ENCODE data around the gene PPP2R5C. TPM values are rescaled to one million over a fixed set of nuclear protein-coding genes. Genes with fewer than 3 reads are reported as not detected.
"Not testable (repeated sequence)": the region's sequence is repeated elsewhere in the genome, so short reads cannot be mapped to it uniquely, and the experiment has no call there.

Gene PPP2R5C
- total RNA-seq, 1 donor from 2014 or later, result 135 TPM

GRCh38 chr14:101726954-101727302, 34.6 kb upstream of the PPP2R5C start:
- no peak for DNase-seq (ENCODE audit: low spot score)

DNA sequence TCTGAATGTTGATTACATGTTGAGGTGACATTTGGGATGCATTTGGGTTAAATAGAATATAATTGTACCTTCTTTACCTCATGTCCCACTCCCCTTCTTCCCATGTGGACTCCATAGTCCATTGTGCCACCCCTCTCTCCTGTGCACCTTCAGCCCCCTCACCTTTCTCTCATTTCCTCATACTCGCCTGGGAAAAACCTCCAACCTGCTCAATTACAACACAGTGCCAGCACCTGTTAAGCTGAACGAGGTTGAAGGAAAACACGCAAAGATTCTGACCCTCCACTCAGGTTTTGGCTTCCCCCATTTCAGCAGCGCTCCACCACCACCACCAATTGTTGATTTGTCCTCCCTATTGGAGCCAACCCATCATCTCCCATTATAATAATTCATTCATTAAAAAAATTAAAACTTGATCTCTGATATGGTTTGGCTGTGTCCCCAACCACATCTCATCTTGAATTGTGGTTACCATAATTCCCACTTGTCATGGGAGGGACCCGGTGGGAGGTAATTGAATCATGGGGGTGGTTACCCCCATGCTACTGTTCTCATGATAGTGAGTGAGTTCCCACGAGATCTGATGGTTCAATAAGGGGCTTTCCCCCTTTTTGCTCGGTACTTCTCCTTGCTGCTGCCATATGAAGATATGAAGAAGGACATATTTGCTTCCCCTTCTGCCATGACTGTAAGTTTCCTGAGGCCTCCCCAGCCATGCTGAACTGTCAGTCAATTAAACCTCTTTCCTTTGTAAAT, 33.7 kb upstream of the PPP2R5C start:
- DNase-seq (ENCODE audit: low spot score), result no peak

- no peak for DNase-seq (ENCODE audit: low spot score)
Measured at GRCh38 chr14:101728367-101728742, 33.2 kb upstream of the PPP2R5C start.

GRCh38 chr14:101729382-101729781, 32.1 kb upstream of the PPP2R5C start:
- DNase-seq (ENCODE audit: low spot score), result no peak

DNA sequence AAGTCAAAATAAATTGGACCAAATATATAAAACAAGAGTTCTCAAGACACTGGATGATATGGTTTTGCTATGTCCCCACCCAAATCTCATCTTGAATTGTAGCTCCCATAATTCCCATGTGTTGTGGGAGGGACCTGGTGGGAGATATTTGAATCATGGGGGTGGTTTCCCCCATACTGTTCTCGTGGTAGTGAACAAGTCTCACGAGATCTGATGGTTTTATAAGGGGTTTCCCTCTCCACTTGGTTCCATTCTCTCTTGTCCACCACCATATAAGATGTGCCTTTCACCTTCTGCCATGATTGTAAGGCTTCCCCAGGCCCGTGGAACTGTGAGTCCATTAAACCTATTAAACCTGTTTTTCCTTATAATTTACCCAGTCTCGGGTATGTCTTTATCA, 31.4 kb upstream of the PPP2R5C start:
- DNase-seq (ENCODE audit: low spot score), result not testable (repeated sequence)

- DNase-seq (ENCODE audit: low spot score), result no peak
Measured at GRCh38 chr14:101730626-101731186, 30.8 kb upstream of the PPP2R5C start.

DNA sequence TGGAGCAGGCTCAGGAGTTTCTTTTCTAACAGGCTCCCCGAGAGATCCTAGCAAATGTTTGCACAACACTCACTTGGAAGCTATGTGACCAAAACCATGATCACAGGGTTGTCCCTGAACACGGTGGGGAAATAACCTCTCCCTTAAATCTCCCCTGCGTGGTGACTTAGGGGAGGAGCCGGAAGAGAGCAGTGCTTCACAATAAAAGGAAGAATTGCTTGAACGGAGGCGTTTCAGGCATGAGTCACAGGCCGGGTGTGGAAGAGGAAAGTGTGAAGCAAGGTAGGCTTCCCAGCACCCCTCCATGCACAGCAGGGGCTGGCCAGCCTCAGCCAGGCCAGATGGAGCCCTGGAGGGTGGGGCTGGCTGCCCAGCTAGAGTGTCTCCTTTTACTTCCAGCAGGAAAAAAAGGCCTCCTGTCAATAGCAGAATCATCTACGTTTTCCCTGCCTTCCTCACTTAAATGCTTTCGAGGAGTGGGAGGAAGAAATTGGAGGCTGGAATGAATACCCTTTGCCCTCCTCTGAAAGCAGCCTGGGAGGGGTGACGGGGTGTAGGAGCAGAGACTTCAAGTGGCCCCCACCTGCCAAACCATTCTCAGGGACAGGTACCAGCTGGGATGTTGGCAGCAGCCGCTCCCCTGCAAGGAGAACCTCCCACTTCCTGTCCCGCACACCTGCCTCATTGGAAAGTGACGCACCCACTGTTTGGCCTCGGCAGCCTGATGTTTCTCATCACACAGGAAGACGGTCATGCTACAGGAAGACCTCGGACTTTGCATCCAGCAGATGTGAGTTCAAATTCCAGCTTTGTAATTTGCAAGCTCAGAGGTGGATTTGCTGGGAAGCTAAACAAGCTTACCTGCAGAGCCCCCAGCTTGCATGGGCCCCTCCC, 30.1 kb upstream of the PPP2R5C start:
- DNase-seq (ENCODE audit: low spot score), result peak; percentile 48

DNA sequence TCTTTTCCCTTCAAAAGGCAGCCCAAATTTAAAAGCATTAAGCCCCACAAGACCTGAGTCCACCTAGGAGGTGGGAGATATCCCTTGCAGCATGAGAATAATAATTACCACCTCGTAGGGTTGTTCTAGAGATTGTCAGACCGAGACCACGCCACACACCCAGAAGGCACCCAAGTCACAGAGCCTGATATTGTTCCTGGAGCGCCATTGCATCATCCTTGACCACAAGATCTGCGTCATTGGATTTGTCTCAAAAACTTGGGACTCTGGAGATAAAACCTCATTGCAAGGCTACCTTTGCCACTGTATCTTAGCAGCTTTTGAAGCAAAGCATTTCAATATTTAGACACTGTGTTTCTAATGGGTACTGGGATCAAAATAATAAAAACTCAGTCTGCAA, 29.4 kb upstream of the PPP2R5C start:
- no peak for DNase-seq (ENCODE audit: low spot score)

DNA sequence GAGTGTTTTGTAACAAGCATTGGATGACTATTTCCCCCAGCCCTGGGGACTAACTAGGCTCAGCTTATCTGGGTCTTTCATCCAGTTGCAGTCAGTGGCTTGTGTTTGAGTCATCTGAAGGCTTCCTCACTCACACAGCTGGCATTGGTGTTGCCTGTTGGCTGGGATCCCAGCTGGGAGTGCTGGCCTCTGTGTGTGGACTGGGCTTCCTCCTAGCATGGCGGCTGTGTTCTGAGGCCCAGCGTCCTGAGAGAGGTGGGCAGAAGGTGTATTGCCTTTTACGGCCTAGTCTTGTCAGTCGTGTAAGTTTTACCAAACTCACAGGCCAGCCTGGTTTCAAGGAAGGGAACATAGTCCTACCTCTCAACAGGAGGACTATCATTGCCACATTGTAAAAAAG, 28.3 kb upstream of the PPP2R5C start:
- no peak for DNase-seq (ENCODE audit: low spot score)

GRCh38 chr14:101734246-101734847, 27.2 kb upstream of the PPP2R5C start:
- no peak for DNase-seq (ENCODE audit: low spot score)

DNA sequence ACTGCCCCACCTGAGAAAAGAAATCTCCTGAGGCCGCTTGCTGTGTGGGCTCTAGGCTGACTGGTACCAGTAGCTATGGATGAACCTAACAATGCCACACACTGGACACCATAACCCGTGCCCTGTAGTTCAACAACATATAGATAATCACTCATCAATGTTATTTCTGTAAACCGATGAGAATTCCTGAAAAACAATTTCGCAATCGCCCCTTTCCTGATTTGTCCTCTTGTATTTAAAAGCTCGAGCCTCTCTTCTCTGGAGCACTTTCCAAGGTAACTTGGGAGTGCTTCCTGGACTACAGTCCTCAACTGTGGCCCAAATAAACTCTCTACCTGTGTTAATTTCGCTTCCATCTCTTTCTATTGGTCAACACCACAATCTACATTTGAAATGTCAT, 26.1 kb upstream of the PPP2R5C start:
- no peak for DNase-seq (ENCODE audit: low spot score)

DNA sequence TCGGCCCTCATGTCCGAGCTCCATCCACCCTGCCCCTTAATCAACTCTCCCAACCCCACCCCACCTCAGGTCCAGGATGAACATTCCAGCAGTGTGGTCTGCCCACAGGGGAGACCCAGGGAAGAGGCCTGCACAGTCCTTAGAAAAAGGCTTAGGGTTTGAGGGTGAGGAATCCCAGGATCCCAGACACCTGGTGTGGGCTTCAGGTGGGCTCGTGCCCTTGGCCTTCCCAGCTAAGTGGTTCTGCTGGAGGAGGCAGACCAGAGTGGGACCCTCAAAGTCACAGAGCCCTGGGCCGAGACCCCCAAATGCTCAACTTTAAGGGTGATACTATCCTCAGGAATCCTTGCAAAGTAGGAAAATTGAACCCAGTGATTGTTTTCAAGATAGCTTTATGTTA, 25.4 kb upstream of the PPP2R5C start:
- DNase-seq (ENCODE audit: low spot score), result no peak

DNA sequence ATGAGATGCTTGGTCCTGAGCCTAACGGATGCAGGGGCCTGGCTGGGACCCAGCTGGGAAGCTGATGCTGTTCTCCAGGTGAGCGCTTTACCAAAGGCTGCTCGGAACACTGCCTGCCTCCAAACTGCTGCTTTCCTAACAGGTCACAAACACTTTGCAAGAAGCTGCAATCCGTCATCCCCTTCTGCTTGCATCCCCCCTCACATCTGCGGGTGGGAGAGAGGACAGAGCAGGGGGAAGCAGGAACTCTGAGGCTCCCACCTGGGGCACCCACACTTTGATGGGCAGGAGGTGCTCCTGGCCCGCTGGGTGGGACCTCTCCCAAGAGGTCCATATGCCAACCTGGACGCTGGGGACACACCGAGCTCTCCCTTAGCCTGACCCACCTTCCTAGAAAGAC, 24.9 kb upstream of the PPP2R5C start:
- no peak for DNase-seq (ENCODE audit: low spot score)

GRCh38 chr14:101737414-101738339, 23.8 kb upstream of the PPP2R5C start:
- DNase-seq (ENCODE audit: low spot score), result no peak

- DNase-seq (ENCODE audit: low spot score), result no peak
Measured at GRCh38 chr14:101738703-101739320, 22.7 kb upstream of the PPP2R5C start.

GRCh38 chr14:101739446-101740141, 21.9 kb upstream of the PPP2R5C start:
- DNase-seq (ENCODE audit: low spot score), result no peak

DNA sequence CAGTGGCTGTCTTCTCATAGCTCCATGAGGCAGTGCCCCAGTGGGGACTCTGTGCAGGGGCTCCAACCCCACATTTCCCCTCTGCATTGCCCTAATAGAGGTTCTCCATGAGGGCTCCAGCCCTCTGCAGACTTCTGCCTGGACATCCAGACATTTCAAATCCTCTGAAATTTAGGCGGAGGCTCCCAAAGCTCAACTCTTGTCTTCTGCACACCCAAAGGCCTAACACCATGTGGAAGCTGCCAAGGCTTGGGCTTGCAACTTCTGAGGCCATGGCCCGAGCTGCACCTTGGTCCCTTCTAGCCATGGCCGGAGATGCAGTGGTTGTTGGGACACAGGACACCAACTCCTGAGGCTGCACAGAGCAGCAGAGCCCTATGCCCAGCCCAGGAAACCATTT, 20.5 kb upstream of the PPP2R5C start:
- no peak for DNase-seq (ENCODE audit: low spot score)

GRCh38 chr14:101743701-101744100, 17.8 kb upstream of the PPP2R5C start:
- no peak for DNase-seq (ENCODE audit: low spot score)

DNA sequence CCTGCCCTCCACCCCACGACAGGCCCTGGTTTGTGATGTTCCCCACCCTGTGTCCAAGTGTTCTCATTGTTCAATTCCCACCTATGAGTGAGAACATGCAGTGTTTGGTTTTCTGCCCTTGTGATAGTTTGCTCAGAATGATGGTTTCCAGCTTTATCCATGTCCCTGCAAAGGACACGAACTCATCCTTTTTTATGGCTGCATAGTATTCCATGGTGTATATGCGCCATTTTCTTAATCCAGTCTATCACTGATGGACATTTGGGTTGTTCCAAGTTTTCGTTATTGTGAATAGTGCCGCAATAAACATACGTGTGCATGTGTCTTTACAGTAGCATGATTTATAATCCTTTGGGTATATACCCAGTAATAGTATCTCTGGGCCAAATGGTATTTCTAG, 17.1 kb upstream of the PPP2R5C start:
- not testable (repeated sequence) for DNase-seq (ENCODE audit: low spot score)

DNA sequence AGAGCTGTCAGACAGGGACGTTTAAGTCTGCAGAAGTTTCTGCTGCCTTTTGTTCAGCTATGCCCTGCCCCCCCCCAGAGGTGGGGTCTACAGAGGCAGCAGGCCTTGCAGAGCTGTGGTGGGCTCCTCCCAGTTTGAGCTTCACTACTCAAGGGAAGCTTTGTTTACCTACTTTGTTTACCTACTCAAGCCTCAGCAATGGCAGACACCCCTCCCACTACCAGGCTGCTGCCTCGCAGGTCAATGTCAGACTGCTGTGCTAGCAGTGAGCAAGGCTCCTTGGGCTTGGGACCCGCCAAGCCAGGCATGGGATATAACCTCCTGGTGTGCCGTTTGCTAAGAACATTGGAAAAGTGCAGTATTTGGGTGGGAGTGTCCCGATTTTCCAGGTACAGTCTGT, 11.8 kb upstream of the PPP2R5C start:
- not testable (repeated sequence) for DNase-seq (ENCODE audit: low spot score)
